GM20000 (cell line): ENCODE measurements around the gene MRPL9.
"Not testable (repeated sequence)": the region's sequence is repeated elsewhere in the genome, so short reads cannot be mapped to it uniquely, and the experiment has no call there.

Experiments used
- DNase-seq: peaks from one replicate; pipeline ENCODE4 v3.0.0; 2012; ENCODE audit warnings: low spot score
- CTCF ChIP-seq: IDR thresholded peaks from 2 replicates; pipeline ENCODE4 v1.5.1; 2012; ENCODE audit warnings: mild to moderate bottlenecking, control low read depth; ENCODE audit errors: extremely low read depth, missing control alignments

MRPL9 gene

GRCh38 chr1:151773702-151774101, 10.4 kb upstream of the MRPL9 start:
- DNase-seq = no peak
- no peak for TF ChIP-seq CTCF

GRCh38 chr1:151769270-151769669, 6.0 kb upstream of the MRPL9 start:
- DNase-seq = not testable (repeated sequence)

GRCh38 chr1:151768351-151769066, 5.2 kb upstream of the MRPL9 start:
- not testable (repeated sequence) for DNase-seq

GRCh38 chr1:151763990-151764389, 694 bp upstream of the MRPL9 start:
- TF ChIP-seq CTCF = no peak
- no peak for DNase-seq

GRCh38 chr1:151760597-151761385, 2.5 kb downstream of the MRPL9 start:
- no peak for TF ChIP-seq CTCF

GRCh38 chr1:151759241-151759640, 4.1 kb downstream of the MRPL9 start:
- TF ChIP-seq CTCF = no peak

More at GRCh38 chr1:151760597-151761385, 2.5 kb downstream of the MRPL9 start:
- DNase-seq = no peak

GRCh38 chr1:151756291-151756690, 7.0 kb downstream of the MRPL9 start:
- DNase-seq = no peak
- no peak for TF ChIP-seq CTCF

More at GRCh38 chr1:151759241-151759640, 4.1 kb downstream of the MRPL9 start:
- DNase-seq = no peak

- TF ChIP-seq CTCF = no peak
- DNase-seq = no peak
Observed at GRCh38 chr1:151741516-151741915, 21.8 kb downstream of the MRPL9 start.
